Sciatic nerve (tissue), 2 donors: ENCODE data around the gene HOMEZ. TPM values are rescaled to one million over a fixed set of nuclear protein-coding genes. Genes with fewer than 3 reads are reported as not detected.

Source experiments
- ATAC-seq: fragments of 200-7000 bp; cut with Tn5 transposase; one replicate; pipeline ENCODE4 v1.9.1; 2020; ENCODE audit warnings: mild to moderate bottlenecking, moderate library complexity
- DNase-seq: peaks from one replicate; pipeline ENCODE4 v3.0.0-alpha.2; 2020; ENCODE audit warnings: low spot score
- intact Hi-C: fragments of 100-400 bp; cut with DNase I; formaldehyde crosslinking; loops from one replicate; pipeline ENCODE4 v1.14.2; 2022
- total RNA-seq: library from RNA; stranded (reverse); fragmentation: NEBNext Ultra II Directional; extraction: Animal tissue kit (Norgen Biotek cat#: 25700); gene quantifications from one replicate; pipeline ENCODE4 v1.2.1, GENCODE V29; 2021
- donor health status: DM: no; HTN: no; CAD: no.
- donor health status: DM: no; HTN: no; CAD: no.

Gene HOMEZ
- total RNA-seq, 1 donor from 2014 or later, result 8.3 TPM

DNA sequence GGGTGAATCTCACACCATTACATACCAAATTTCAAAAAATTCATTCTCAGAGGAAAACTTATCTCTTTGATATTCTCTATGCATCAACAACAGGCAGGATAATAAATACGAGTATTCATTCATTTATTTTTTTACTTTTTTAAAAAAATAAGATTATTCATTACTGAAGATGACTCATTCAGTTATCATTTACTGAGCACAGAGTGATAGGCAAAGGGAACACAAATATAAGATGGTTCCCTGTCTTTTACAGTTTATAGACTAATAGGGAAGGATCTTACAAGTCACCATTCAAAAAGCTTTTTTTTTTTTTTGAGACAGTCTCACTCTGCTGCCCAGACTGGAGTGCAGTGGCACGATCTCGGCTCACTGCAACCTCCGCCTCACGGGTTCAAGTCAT is 30.4 kb upstream of the HOMEZ start:
- ATAC-seq, result no peak
- no peak for DNase-seq

DNA sequence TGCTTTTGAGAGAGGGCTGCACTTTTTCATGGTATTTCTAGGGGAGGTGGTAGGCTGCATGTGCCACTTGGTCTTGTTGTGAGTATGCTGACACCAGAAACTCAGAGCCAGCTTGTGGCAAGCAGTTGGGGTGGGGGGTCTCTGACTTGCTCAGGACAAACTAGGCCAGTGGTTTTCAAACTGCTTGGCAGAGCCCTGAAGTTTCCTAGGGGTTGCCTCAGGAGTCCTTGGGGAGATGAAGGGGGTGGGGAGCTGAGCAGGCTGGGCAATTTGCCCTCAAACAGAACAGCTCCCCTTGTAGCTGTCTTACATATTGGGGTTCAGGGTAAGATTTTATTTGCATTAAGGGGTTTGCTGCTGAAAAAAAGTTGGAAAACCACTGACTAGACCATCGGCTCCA is 24.6 kb upstream of the HOMEZ start:
- intact Hi-C loops, result no loop called here
- DNase-seq (no peak), ATAC-seq (no peak)

More for the DNA sequence above, 30.4 kb upstream of the HOMEZ start:
- intact Hi-C loops, result no loop called here

- peak; percentile 51 for DNase-seq
- intact Hi-C loops, result no loop called here
- no peak for ATAC-seq
Measured at GRCh38 chr14:23308721-23309445, 23.0 kb upstream of the HOMEZ start.

- ATAC-seq (no peak), DNase-seq (peak; percentile 55)
- intact Hi-C loops, result no loop called here
Measured at GRCh38 chr14:23307687-23308644, 22.0 kb upstream of the HOMEZ start.

- intact Hi-C loops, result no loop called here
- ATAC-seq (no peak), DNase-seq (no peak)
Measured at GRCh38 chr14:23307146-23307530, 21.2 kb upstream of the HOMEZ start.

GRCh38 chr14:23306412-23307145 is 20.6 kb upstream of the HOMEZ start, which contains the start of gene BCL2L2:
TSS of gene BCL2L2 (plus strand) at chr14:23306833. CDS start at chr14:23307768, 935 bp downstream.
- DNase-seq, result peak; percentile 95
- intact Hi-C loops, result no loop called here
- ATAC-seq, result peak; percentile 91

DNA sequence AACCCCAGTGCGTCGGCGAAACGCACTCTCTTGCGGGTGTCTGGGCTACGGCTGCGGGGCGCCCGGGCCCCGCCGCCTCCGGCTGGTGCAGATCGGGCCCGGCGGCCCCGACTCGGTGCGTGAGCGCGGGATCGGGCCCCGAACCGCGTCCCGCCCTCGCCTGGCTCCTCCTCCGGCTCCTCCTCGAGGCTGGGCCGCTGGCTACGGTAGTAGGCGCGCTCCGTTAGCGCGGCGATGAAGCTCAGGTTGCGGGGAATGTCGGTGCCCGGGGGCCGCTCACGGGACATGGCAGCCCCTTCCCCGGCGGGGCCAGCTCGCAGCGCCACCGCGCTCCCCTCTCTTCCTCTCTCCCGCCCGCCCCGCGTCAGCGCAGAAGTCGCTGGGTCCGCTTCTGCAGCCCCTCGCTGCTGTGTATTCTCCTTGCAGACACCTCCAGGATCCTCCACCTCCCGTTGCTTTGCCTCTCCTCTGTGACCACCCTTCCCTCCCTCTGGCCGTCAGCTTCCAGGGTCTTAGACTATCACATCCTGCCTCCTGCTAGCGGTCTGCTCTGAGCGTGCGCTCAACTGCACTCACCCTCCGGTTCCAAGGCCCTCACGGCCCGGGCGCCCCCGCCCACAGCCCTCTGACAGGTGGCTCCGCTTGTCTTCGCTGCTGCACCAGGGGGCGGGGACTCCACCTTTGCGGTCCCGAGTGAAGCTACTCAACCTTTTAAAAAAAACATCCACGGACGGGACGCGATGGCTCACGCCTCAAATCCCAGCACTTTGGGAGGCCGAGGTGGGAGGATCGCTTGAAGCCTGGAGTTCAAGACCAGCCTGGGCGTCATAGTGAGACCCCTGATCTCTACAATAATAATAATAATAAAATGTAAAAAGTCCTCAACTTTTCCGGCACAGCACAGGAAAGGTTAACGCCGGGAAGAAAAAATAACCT is 16.6 kb upstream of the HOMEZ start, which contains the start of gene PPP1R3E:
Gene PPP1R3E (minus strand): TSS at position 570 of the 936 bp plus-strand sequence. CDS start 283 bp downstream, at position 287.
- intact Hi-C loops, result no loop called here
- DNase-seq (peak; percentile 86), ATAC-seq (peak; percentile 23)

- DNase-seq, result no peak
- intact Hi-C loops, result no loop called here
- no peak for ATAC-seq
Measured at GRCh38 chr14:23301969-23302289, 16.0 kb upstream of the HOMEZ start.

DNA sequence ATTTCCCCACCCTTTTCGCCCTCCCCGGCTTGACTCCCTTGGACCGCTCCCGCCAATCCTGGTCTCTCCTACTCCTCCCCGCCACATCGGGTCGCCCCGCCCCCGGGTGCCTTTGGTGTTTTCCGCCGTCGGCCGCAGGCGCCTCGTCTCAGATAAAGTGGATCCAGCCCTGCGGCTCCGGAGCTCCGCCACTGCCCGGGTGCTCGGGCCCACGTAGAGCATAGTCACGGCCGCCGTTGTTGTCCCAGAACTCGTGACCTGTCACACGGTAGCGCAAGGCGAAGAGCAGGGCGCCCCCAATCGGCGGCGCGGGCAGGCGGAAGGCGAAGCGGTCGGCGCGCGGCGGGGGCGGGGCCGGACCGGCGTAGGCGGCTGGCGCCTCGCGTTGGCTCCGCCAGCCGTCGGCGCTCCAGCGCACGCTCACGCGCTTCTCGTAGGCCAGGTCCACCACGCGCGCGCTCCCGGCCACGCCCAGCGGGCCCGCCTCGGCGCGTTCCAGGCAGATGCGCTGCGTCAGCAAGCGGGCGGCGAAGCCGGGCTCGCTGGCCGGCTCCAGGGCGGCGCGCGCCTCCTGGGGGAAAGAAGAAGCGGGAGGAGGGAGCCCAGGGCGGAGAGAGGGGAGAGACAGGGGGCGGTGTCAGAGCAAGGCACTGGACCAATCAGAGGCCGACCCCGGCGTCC is 15.5 kb upstream of the HOMEZ start:
- DNase-seq (peak; percentile 98), ATAC-seq (peak; percentile 90)
- intact Hi-C loops, result no loop called here

DNA sequence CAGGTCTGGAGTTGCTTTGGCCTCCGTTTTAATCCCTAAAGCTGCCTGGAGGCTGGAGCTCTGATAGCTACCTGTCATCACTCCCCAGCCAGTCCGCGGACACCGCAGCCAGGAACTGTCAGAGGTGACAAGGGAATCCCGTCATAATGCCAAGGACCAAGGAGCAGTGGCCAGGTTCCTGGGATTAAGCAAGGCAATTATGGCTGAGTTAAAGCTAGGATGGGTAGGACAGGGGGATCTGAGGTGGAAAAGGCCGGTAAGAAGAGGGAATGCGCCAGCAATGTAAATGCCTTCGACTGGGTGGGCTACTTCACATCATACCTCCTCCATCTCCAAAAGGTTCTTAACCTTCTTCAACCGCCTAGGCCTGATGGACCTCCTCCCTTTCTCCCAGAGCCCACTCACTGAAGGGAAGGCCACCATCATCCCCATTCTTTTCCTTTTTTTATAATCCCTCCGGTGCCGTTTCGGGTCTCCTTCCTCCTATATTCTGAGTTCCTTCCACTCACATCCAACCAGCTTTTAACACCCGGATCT is 14.8 kb upstream of the HOMEZ start:
- ATAC-seq, result peak; percentile 0
- DNase-seq, result no peak
- intact Hi-C loops, result no loop called here

DNA sequence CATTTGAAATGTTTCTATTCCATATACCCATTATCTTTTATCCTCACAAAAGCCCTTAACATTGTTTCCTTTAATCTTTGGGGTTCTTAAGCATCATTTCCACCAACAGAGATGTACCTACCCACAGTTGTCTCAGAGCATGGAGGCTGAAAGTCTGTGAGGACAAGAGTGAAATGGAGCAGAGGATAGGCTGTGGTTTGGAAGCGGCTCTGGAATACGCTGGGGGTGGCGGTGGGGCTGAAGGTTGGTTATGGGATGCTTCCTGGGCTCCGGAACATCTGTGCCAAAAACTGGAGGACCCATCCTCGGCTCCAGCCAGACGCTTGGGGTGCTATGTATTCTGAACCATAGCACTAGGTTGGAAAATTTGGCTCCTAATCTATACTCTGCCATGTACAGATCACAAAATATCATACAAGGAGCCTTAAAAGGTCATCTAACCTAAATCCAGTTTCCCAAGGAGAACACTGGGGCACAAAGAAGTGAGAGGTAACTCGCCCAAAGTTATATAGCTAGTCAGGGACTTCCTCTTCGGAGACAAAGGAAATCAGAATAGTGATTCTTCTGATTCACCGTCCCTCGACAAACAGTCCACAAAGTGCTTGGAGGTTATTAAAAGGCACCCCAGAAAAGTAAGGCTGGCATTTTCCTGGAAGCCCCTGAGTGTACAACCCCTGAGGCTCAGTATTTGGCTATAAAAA is 14.2 kb upstream of the HOMEZ start:
- intact Hi-C loops, result no loop called here
- no peak for DNase-seq
- ATAC-seq, result no peak

GRCh38 chr14:23299211-23299957 is 13.5 kb upstream of the HOMEZ start:
- no peak for ATAC-seq
- DNase-seq, result no peak
- intact Hi-C loops, result no loop called here

DNA sequence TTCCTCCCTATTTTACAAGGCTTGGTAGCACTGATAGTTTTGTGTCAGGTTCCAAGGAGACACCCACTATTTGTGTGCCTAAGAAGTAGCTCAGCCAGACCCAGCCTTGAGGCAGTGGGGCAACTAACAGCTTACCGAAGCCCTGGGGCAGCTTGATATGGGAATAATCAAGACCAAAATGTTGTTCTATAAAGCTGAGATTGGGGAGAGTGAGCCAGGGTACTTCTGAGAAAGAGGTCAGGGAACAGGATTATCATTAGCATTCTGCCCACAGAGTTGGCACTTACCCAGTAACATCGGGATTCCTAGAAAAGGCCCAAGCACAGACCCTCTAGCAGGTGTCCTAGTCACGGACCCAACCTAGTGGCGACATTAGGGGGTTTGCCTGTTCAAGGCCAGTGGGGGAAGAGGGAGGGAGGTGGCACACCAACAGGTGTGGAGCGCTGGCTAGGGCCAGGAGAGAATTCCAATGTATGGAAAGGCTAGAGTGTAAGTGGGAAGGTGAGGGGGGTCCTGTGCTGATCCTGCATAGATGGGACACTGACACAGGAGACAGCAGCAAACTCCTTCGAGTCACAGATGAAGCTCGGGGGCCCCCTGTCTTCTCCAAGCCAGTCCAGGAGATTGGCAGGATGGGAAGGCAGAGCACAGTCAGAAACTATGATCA is 11.8 kb upstream of the HOMEZ start:
- ATAC-seq, result no peak
- DNase-seq, result no peak
- intact Hi-C loops, result no loop called here

- intact Hi-C loops, result no loop called here
- DNase-seq, result no peak
- no peak for ATAC-seq
Measured at GRCh38 chr14:23297096-23297495, 11.2 kb upstream of the HOMEZ start.

GRCh38 chr14:23296012-23296777 is 10.3 kb upstream of the HOMEZ start:
- ATAC-seq (no peak), DNase-seq (no peak)
- intact Hi-C loops, result no loop called here
